ENCODE data around the gene ESR1.
"Not testable (repeated sequence)": the region's sequence is repeated elsewhere in the genome, so short reads cannot be mapped to it uniquely, and the experiment has no call there.

The ESR1 gene

DNA sequence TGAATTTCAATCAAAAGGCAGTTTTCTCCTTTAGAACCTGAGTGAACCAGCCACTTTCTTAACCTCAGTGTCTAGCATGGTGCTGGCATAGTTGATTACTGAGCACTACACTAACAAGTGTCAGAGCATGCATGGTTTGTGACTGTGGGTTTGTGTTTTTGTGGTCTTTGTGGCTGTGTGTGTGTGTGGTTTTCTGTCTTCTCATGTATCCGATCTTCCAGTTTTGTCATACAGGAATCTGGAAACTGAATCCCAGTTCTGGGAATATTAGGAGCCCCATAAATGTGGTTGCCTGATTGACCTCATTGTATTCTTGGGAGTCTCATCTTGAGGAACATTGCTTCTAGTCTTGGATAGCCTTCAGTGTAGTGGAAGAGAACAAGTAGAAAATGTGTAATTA is 73.7 kb downstream of the ESR1 start:
- Histone ChIP-seq H3K9me3 (ENCODE audit: severe bottlenecking) (no peaks in the 10 kb centered on the region), H3K4me3 (ENCODE audit: low read depth, low read length) (no peak overlapping the region), H3K27ac (no peak overlapping the region), H3K36me3 (no peaks in the 10 kb centered on the region), H3K27me3 (ENCODE audit: insufficient read depth, low read depth, severe bottlenecking) (no peaks in the 10 kb centered on the region)
- no peak for TF ChIP-seq CTCF (IDR thresholded peaks at IDR 0.05; ENCODE audit: low read depth, low read length)
- DNase-seq, result no peak

DNA sequence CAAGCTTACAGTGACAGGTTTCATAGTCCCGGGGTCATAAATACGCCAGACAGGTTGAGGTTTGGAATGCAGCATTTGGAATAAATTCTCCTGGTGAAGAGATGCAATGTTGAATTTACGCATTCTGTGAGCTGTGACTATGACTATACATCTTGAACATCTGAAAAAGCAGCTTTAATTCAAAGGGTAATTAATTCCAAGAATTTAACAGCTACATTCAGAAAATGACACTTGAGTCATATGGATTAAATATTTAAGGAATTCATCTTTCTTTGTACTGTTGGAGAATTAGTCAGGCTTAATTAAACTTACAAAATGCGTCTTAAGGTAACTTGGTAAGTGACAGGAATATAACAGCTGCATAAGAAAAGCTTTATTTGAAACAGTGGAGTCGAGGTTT is 74.7 kb downstream of the ESR1 start:
- Histone ChIP-seq H3K4me3 (ENCODE audit: low read depth, low read length) (no peak overlapping the region), H3K27me3 (ENCODE audit: insufficient read depth, low read depth, severe bottlenecking) (no peaks in the 10 kb centered on the region), H3K36me3 (no peaks in the 10 kb centered on the region), H3K27ac (no peak overlapping the region), H3K9me3 (ENCODE audit: severe bottlenecking) (no peaks in the 10 kb centered on the region)
- DNase-seq, result no peak
- TF ChIP-seq CTCF (IDR thresholded peaks at IDR 0.05; ENCODE audit: low read depth, low read length), result no peak

GRCh38 chr6:151885234-151885633 is 77.8 kb downstream of the ESR1 start:
- no peaks in the 10 kb centered on the region for H3K9me3 ChIP-seq (ENCODE audit: severe bottlenecking)
- no peak for DNase-seq
- no peaks in the 10 kb centered on the region for H3K27me3 ChIP-seq (ENCODE audit: insufficient read depth, low read depth, severe bottlenecking)
- H3K27ac ChIP-seq, result no peak overlapping the region
- no peaks in the 10 kb centered on the region for H3K36me3 ChIP-seq
- no peak for TF ChIP-seq CTCF (IDR thresholded peaks at IDR 0.05; ENCODE audit: low read depth, low read length)
- H3K4me3 ChIP-seq (ENCODE audit: low read depth, low read length), result no peak overlapping the region

- no peak for DNase-seq
- Histone ChIP-seq H3K27me3 (ENCODE audit: insufficient read depth, low read depth, severe bottlenecking) (no peaks in the 10 kb centered on the region), H3K36me3 (no peaks in the 10 kb centered on the region), H3K9me3 (ENCODE audit: severe bottlenecking) (no peaks in the 10 kb centered on the region), H3K27ac (no peak overlapping the region), H3K4me3 (ENCODE audit: low read depth, low read length) (no peak overlapping the region)
- no peak for TF ChIP-seq CTCF (IDR thresholded peaks at IDR 0.05; ENCODE audit: low read depth, low read length)
Observed at GRCh38 chr6:151891524-151891923, 84.0 kb downstream of the ESR1 start.

DNA sequence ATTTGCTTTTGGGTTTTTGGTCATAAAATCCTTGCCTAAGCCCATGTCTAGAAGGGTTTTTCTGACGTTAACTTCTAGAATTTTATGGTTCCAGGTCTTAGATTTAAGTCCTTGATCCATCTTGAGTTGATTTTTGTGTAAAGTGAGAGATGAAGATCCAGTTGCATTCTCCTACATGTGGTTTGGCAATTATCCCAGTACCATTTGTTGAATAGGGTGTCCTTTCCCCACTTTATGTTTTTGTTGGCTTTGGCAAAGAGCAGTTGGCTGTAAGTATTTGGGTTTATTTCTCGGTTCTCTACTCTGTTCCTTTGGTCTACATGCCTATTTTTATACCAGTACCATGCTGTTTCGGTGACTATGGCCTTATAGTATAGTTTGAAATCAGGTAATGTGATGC is 86.9 kb downstream of the ESR1 start:
- not testable (repeated sequence) for H3K4me3 ChIP-seq (ENCODE audit: low read depth, low read length); H3K27ac ChIP-seq; H3K9me3 ChIP-seq (ENCODE audit: severe bottlenecking); H3K27me3 ChIP-seq (ENCODE audit: insufficient read depth, low read depth, severe bottlenecking); DNase-seq; H3K36me3 ChIP-seq

- not testable (repeated sequence) for H3K27me3 ChIP-seq (ENCODE audit: insufficient read depth, low read depth, severe bottlenecking); H3K27ac ChIP-seq; DNase-seq; H3K9me3 ChIP-seq (ENCODE audit: severe bottlenecking); H3K4me3 ChIP-seq (ENCODE audit: low read depth, low read length); H3K36me3 ChIP-seq
Observed at GRCh38 chr6:151899221-151899620, 91.7 kb downstream of the ESR1 start.

GRCh38 chr6:151899796-151900195 is 92.3 kb downstream of the ESR1 start:
- H3K27me3 ChIP-seq (ENCODE audit: insufficient read depth, low read depth, severe bottlenecking); H3K4me3 ChIP-seq (ENCODE audit: low read depth, low read length); H3K36me3 ChIP-seq; H3K9me3 ChIP-seq (ENCODE audit: severe bottlenecking); H3K27ac ChIP-seq; DNase-seq: not testable (repeated sequence)

All from WERI-Rb-1 (cell line).